ENCODE results near the gene PAX1.

GRCh38 chr20:21702016-21702415 lies 3.4 kb upstream of the PAX1 start:
- TF ChIP-seq CTCF (IDR thresholded peaks at IDR 0.05; ENCODE audit: low read depth, low read length, missing input control) (no peak), TAF1 (conservative IDR thresholded peaks at IDR 0.05) (no peak), JUND (IDR thresholded peaks at IDR 0.05) (no peak), YY1 (IDR thresholded peaks at IDR 0.05) (no peak), GABPA (IDR thresholded peaks at IDR 0.05 in 1 of 2, conservative IDR thresholded peaks at IDR 0.05 in 1 of 2) (no peak), MAX (IDR thresholded peaks at IDR 0.05) (no peak), HNF4G (IDR thresholded peaks at IDR 0.05) (no peak), REST (IDR thresholded peaks at IDR 0.05) (no peak), FOXA1 (IDR thresholded peaks at IDR 0.05) (no peak), RAD21 (IDR thresholded peaks at IDR 0.05) (no peak), RXRA (IDR thresholded peaks at IDR 0.05) (no peak)
- TF ChIP-seq, protein P1, sequence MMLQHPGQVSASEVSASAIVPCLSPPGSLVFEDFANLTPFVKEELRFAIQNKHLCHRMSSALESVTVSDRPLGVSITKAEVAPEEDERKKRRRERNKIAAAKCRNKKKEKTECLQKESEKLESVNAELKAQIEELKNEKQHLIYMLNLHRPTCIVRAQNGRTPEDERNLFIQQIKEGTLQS (IDR thresholded peaks at IDR 0.05), result no peak

All from liver (tissue), 3 donors.